Measurements from ENCODE around the gene MICAL3.

MICAL3 gene

GRCh38 chr22:17860220-17860965, 164.0 kb downstream of the MICAL3 start:
- ChIA-PET CTCF (no interaction called here), POLR2A (no interaction called here)
- no peak for DNase-seq (ENCODE audit: extremely low spot score)
- no peak for TF ChIP-seq BHLHE40 (IDR thresholded peaks at IDR 0.05; ENCODE audit: borderline replicate concordance)
- TF ChIP-seq FOXA1 (IDR thresholded peaks at IDR 0.05): no peak
- TF ChIP-seq LEF1 (IDR thresholded peaks at IDR 0.05; ENCODE audit: borderline replicate concordance): no peak
- no peak for TF ChIP-seq SP1 (IDR thresholded peaks at IDR 0.05)
- TF ChIP-seq TARDBP (IDR thresholded peaks at IDR 0.05): no peak
- TF ChIP-seq FOXK2 (IDR thresholded peaks at IDR 0.05): no peak
- no peak for TF ChIP-seq CTBP1 (IDR thresholded peaks at IDR 0.05; ENCODE audit: borderline replicate concordance)
- TF ChIP-seq ZNF384 (IDR thresholded peaks at IDR 0.05): no peak
- TF ChIP-seq ARNT (IDR thresholded peaks at IDR 0.05): no peak
- no peak for TF ChIP-seq ELF4 (IDR thresholded peaks at IDR 0.05)
- TF ChIP-seq FOXM1 (IDR thresholded peaks at IDR 0.05; ENCODE audit: borderline replicate concordance): no peak
- TF ChIP-seq NFRKB (IDR thresholded peaks at IDR 0.05): no peak
- no peak for TF ChIP-seq SUZ12 (IDR thresholded peaks at IDR 0.05)
- TF ChIP-seq L3MBTL2 (conservative IDR thresholded peaks at IDR 0.05): no peak
- no peak for TF ChIP-seq HDGF (IDR thresholded peaks at IDR 0.05; ENCODE audit: borderline replicate concordance)
- TF ChIP-seq PKNOX1 (IDR thresholded peaks at IDR 0.05): no peak

GRCh38 chr22:17858033-17858432, 166.3 kb downstream of the MICAL3 start:
- POLR2A ChIA-PET: no interaction called here
- TF ChIP-seq SUZ12 (IDR thresholded peaks at IDR 0.05) (no peak), SP1 (IDR thresholded peaks at IDR 0.05) (no peak), FOXK2 (IDR thresholded peaks at IDR 0.05) (no peak), TARDBP (IDR thresholded peaks at IDR 0.05) (no peak)
- no peak for DNase-seq (ENCODE audit: extremely low spot score)
- CTCF ChIA-PET: no interaction called here

- ChIA-PET POLR2A (no interaction called here), CTCF (no interaction called here)
- DNase-seq (ENCODE audit: extremely low spot score): no peak
- no peak for TF ChIP-seq CTBP1 (IDR thresholded peaks at IDR 0.05; ENCODE audit: borderline replicate concordance)
- no peak for TF ChIP-seq ELF4 (IDR thresholded peaks at IDR 0.05)
- TF ChIP-seq NFRKB (IDR thresholded peaks at IDR 0.05): no peak
- no peak for TF ChIP-seq FOXK2 (IDR thresholded peaks at IDR 0.05)
- no peak for TF ChIP-seq LEF1 (IDR thresholded peaks at IDR 0.05; ENCODE audit: borderline replicate concordance)
- no peak for TF ChIP-seq SP1 (IDR thresholded peaks at IDR 0.05)
- TF ChIP-seq TARDBP (IDR thresholded peaks at IDR 0.05): no peak
- TF ChIP-seq ARNT (IDR thresholded peaks at IDR 0.05): no peak
- no peak for TF ChIP-seq FOXM1 (IDR thresholded peaks at IDR 0.05; ENCODE audit: borderline replicate concordance)
- TF ChIP-seq HDGF (IDR thresholded peaks at IDR 0.05; ENCODE audit: borderline replicate concordance): no peak
- TF ChIP-seq PKNOX1 (IDR thresholded peaks at IDR 0.05): no peak
- TF ChIP-seq FOXA1 (IDR thresholded peaks at IDR 0.05): no peak
- TF ChIP-seq SUZ12 (IDR thresholded peaks at IDR 0.05): no peak
- no peak for TF ChIP-seq BHLHE40 (IDR thresholded peaks at IDR 0.05; ENCODE audit: borderline replicate concordance)
- no peak for TF ChIP-seq L3MBTL2 (conservative IDR thresholded peaks at IDR 0.05)
- no peak for TF ChIP-seq ZNF384 (IDR thresholded peaks at IDR 0.05)
Observed at GRCh38 chr22:17855572-17856290, 168.6 kb downstream of the MICAL3 start.

- no peak for TF ChIP-seq NFRKB (IDR thresholded peaks at IDR 0.05)
- TF ChIP-seq SP1 (IDR thresholded peaks at IDR 0.05): no peak
- TF ChIP-seq FOXK2 (IDR thresholded peaks at IDR 0.05): no peak
- no peak for TF ChIP-seq PKNOX1 (IDR thresholded peaks at IDR 0.05)
- no peak for TF ChIP-seq FOXM1 (IDR thresholded peaks at IDR 0.05; ENCODE audit: borderline replicate concordance)
- ChIA-PET POLR2A (no interaction called here), CTCF (no interaction called here)
- DNase-seq (ENCODE audit: extremely low spot score): no peak
Observed at GRCh38 chr22:17853073-17853472, 171.3 kb downstream of the MICAL3 start.

GRCh38 chr22:17851759-17852158, 172.6 kb downstream of the MICAL3 start:
- no peak for TF ChIP-seq SUZ12 (IDR thresholded peaks at IDR 0.05)
- TF ChIP-seq FOXM1 (IDR thresholded peaks at IDR 0.05; ENCODE audit: borderline replicate concordance): no peak
- no peak for TF ChIP-seq L3MBTL2 (conservative IDR thresholded peaks at IDR 0.05)
- no peak for TF ChIP-seq TARDBP (IDR thresholded peaks at IDR 0.05)
- TF ChIP-seq CTBP1 (IDR thresholded peaks at IDR 0.05; ENCODE audit: borderline replicate concordance): no peak
- TF ChIP-seq FOXA1 (IDR thresholded peaks at IDR 0.05): no peak
- no peak for TF ChIP-seq ZNF384 (IDR thresholded peaks at IDR 0.05)
- TF ChIP-seq SP1 (IDR thresholded peaks at IDR 0.05): no peak
- no peak for TF ChIP-seq FOXK2 (IDR thresholded peaks at IDR 0.05)
- TF ChIP-seq ELF4 (IDR thresholded peaks at IDR 0.05): no peak
- TF ChIP-seq BHLHE40 (IDR thresholded peaks at IDR 0.05; ENCODE audit: borderline replicate concordance): no peak
- no peak for TF ChIP-seq HDGF (IDR thresholded peaks at IDR 0.05; ENCODE audit: borderline replicate concordance)
- no peak for TF ChIP-seq NFRKB (IDR thresholded peaks at IDR 0.05)
- TF ChIP-seq LEF1 (IDR thresholded peaks at IDR 0.05; ENCODE audit: borderline replicate concordance): no peak
- DNase-seq (ENCODE audit: extremely low spot score): no peak
- ChIA-PET POLR2A (no interaction called here), CTCF (interaction anchor here (0.6 kb wide), 1 partner anchor 15 kb away, joined by 4 read pairs; no protein-coding TSS in a partner anchor)
